IMR-90 (cell line): Measurements from ENCODE around the gene PLPPR3. TPM values are rescaled to one million over a fixed set of nuclear protein-coding genes. Genes with fewer than 3 reads are reported as not detected.

Experiments used
- ATAC-seq: fragments of 200-7000 bp; cut with Tn5 transposase; 2 replicates; pipeline ENCODE4 v1.9.1; 2020; ENCODE audit warnings: low read depth, mild to moderate bottlenecking, moderate library complexity
- BruUV-seq: library from RNA; stranded (reverse); fragments of 400-500 nt; replicated peaks from 2 replicates; lab custom pipeline; 2021; lab: Mats Ljungman, UMichigan
- CTCF ChIA-PET: fragments of 300-600 bp; formaldehyde crosslinking; extraction: SDS; loops from one replicate; lab custom pipeline; 2021; ENCODE audit warnings: antibody characterized with exemption; lab: Yijun Ruan, JAX
- POLR2A ChIA-PET: fragments of 300-600 bp; sonication (Branson Sonifier 250); formaldehyde crosslinking; loops from one replicate; lab custom pipeline; 2022; ENCODE audit warnings: antibody characterized with exemption; ENCODE audit not compliant: unreplicated experiment; lab: Charles Lee
- DNase-seq: peaks from one replicate; pipeline ENCODE4 v3.0.0; 2013
- H2AFZ ChIP-seq: replicated peaks from 2 replicates; pipeline ENCODE3; 2013; ENCODE audit warnings: low read length, mild to moderate bottlenecking; ENCODE audit not compliant: poor library complexity
- H2AK5ac ChIP-seq: 2 replicates; pipeline ENCODE4 v1.6.1; 2013; ENCODE audit warnings: low read depth, low read length, inconsistent platforms
- H2AK9ac ChIP-seq: replicated peaks from 2 replicates; pipeline ENCODE3; 2013; ENCODE audit warnings: mild to moderate bottlenecking, low read depth, low read length, moderate library complexity; ENCODE audit not compliant: poor library complexity
- H2BK120ac ChIP-seq: 2 replicates; pipeline ENCODE4 v1.6.1; 2013; ENCODE audit warnings: low read depth, low read length, inconsistent platforms
- H2BK15ac ChIP-seq: 3 replicates; pipeline ENCODE4 v1.6.1; 2013; ENCODE audit warnings: low read depth, low read length, inconsistent platforms
- H2BK20ac ChIP-seq: 2 replicates; pipeline ENCODE4 v1.6.1; 2013; ENCODE audit warnings: low read depth, mild to moderate bottlenecking, inconsistent platforms, low read length, moderate library complexity
- H2BK5ac ChIP-seq: 2 replicates; pipeline ENCODE4 v1.6.1; 2013; ENCODE audit warnings: mild to moderate bottlenecking, low read depth, low read length, inconsistent platforms; ENCODE audit not compliant: poor library complexity, severe bottlenecking
- H3K14ac ChIP-seq: replicated peaks from 2 replicates; pipeline ENCODE4 v1.6.1; 2013; ENCODE audit warnings: low read depth, low read length, inconsistent platforms
- H3K18ac ChIP-seq: 2 replicates; pipeline ENCODE4 v1.6.1; 2013; ENCODE audit warnings: low read depth, low read length, control low read depth
- H3K23ac ChIP-seq: 2 replicates; pipeline ENCODE4 v1.6.1; 2013; ENCODE audit warnings: low read depth, low read length, inconsistent platforms
- H3K27ac ChIP-seq: 2 replicates; pipeline ENCODE4 v1.5.1; 2013; ENCODE audit warnings: mild to moderate bottlenecking, control low read depth, low read length; ENCODE audit not compliant: insufficient read depth
- H3K27me3 ChIP-seq: 2 replicates; pipeline ENCODE4 v1.6.1; 2013; ENCODE audit warnings: low read length; ENCODE audit not compliant: control insufficient read depth, insufficient read depth
- H3K36me3 ChIP-seq: 2 replicates; pipeline ENCODE4 v1.6.1; 2013; ENCODE audit warnings: low read length, mixed read lengths; ENCODE audit not compliant: control insufficient read depth, insufficient read depth
- H3K4ac ChIP-seq: 2 replicates; pipeline ENCODE4 v1.6.1; 2013; ENCODE audit warnings: low read depth, low read length, inconsistent platforms
- H3K4me1 ChIP-seq: 2 replicates; pipeline ENCODE4 v1.6.1; 2013; ENCODE audit warnings: low read length, mixed read lengths; ENCODE audit not compliant: control insufficient read depth, insufficient read depth
- H3K4me2 ChIP-seq: 2 replicates; pipeline ENCODE4 v1.6.1; 2013; ENCODE audit warnings: low read depth, mild to moderate bottlenecking, control low read depth, low read length, moderate library complexity
- H3K4me3 ChIP-seq: 2 replicates; pipeline ENCODE4 v1.5.1; 2013; ENCODE audit warnings: low read depth, mild to moderate bottlenecking, control low read depth, low read length, moderate library complexity; ENCODE audit not compliant: insufficient read depth
- H3K56ac ChIP-seq: 2 replicates; pipeline ENCODE4 v1.6.1; 2013; ENCODE audit warnings: low read length, inconsistent platforms; ENCODE audit not compliant: insufficient read depth; ENCODE audit errors: extremely low read depth
- H3K79me1 ChIP-seq, 2 experiments: 2 replicates each; pipeline ENCODE4 v1.6.1; 2013; ENCODE audit warnings: low read length in 2 of 2, inconsistent platforms in 1 of 2, low read depth in 1 of 2
- H3K9ac ChIP-seq: 2 replicates; pipeline ENCODE4 v1.6.1; 2013; ENCODE audit warnings: low read depth, low read length, control low read depth
- H3K9me1 ChIP-seq: 2 replicates; pipeline ENCODE4 v1.6.1; 2013; ENCODE audit warnings: low read length, inconsistent platforms; ENCODE audit not compliant: insufficient read depth
- H3K9me3 ChIP-seq: 2 replicates; pipeline ENCODE4 v1.6.1; 2013; ENCODE audit warnings: low read length; ENCODE audit not compliant: control insufficient read depth, insufficient read depth
- H4K20me1 ChIP-seq: 2 replicates; pipeline ENCODE4 v1.6.1; 2013; ENCODE audit warnings: low read length, inconsistent platforms; ENCODE audit not compliant: insufficient read depth
- H4K5ac ChIP-seq: 2 replicates; pipeline ENCODE4 v1.6.1; 2013; ENCODE audit warnings: mild to moderate bottlenecking, low read depth, low read length, control low read depth
- H4K8ac ChIP-seq, 2 experiments: 2 replicates each; pipeline ENCODE4 v1.6.1; 2013; ENCODE audit warnings: low read depth in 2 of 2, low read length in 2 of 2, control low read depth in 1 of 2, inconsistent platforms in 1 of 2
- H4K91ac ChIP-seq: 2 replicates; pipeline ENCODE4 v1.6.1; 2013; ENCODE audit warnings: low read depth, low read length, inconsistent platforms; ENCODE audit not compliant: insufficient read depth
- CEBPB ChIP-seq: IDR thresholded peaks from 2 replicates; pipeline ENCODE4 v1.6.1; 2012; ENCODE audit warnings: low read depth, low read length, improper control_type of control experiment
- CHD1 ChIP-seq: IDR thresholded peaks from 2 replicates; pipeline ENCODE4 v1.6.1; 2012; ENCODE audit warnings: low read depth, low read length, improper control_type of control experiment
- FOS ChIP-seq: fragments of 150-350 bp; IDR thresholded peaks from 2 replicates; pipeline ENCODE4 v1.6.1; 2016; ENCODE audit warnings: low read depth, low read length
- MAZ ChIP-seq: IDR thresholded peaks from 2 replicates; pipeline ENCODE4 v1.6.1; 2012; ENCODE audit warnings: low read depth, mild to moderate bottlenecking, low read length, improper control_type of control experiment, moderate library complexity, borderline replicate concordance
- MXI1 ChIP-seq: IDR thresholded peaks from 2 replicates; pipeline ENCODE4 v1.6.1; 2012; ENCODE audit warnings: low read depth, mild to moderate bottlenecking, low read length, moderate library complexity, borderline replicate concordance
- RAD21 ChIP-seq: IDR thresholded peaks from 2 replicates; pipeline ENCODE4 v1.6.1; 2012; ENCODE audit warnings: low read length, improper control_type of control experiment
- SMC3 ChIP-seq: fragments of 150-350 bp; IDR thresholded peaks from 2 replicates; pipeline ENCODE4 v1.6.1; 2016; ENCODE audit warnings: low read depth, mild to moderate bottlenecking, antibody characterized with exemption, low read length, moderate library complexity
- USF2 ChIP-seq: fragments of 150-350 bp; IDR thresholded peaks from 2 replicates; pipeline ENCODE4 v1.6.1; 2017; ENCODE audit warnings: mild to moderate bottlenecking, antibody characterized with exemption, low read length, low read depth
- whole genome bisulfite sequencing, 2 experiments: methylation state at CpG; one replicate each; pipeline versions ENCODE4 v1.1.5 to v1.1.7; 2013; ENCODE audit warnings: missing lambda C conversion rate in 2 of 2; ENCODE audit not compliant: insufficient read length in 1 of 2; ENCODE audit errors: extremely low coverage in 2 of 2; 5-methylcytosine and 5-hydroxymethylcytosine counted together
- dilution Hi-C: fragments of 300-500 bp; cut with HindIII; formaldehyde crosslinking; loops from one replicate; pipeline ENCODE4 v1.14.3; 2018; ENCODE audit warnings: low sequenced_read_pairs; ENCODE audit not compliant: unreplicated experiment
- in situ Hi-C: fragments of 300-500 bp; cut with MboI; formaldehyde crosslinking; loops from 3 replicates; pipeline ENCODE4 v1.14.3; 2019; ENCODE audit warnings: low sequenced_read_pairs, inconsistent platforms, mixed read lengths
- intact Hi-C: fragments of 100-400 bp; cut with micrococcal nuclease; formaldehyde crosslinking; loops from 2 replicates; pipeline ENCODE4 v1.10.0; 2022
- polyA plus RNA-seq, 3 experiments: library from polyadenylated mRNA; depleted of rRNA; stranded (reverse); fragments of >200 nt; gene quantifications; 2 replicates each; pipeline ENCODE4 v1.2.3, GENCODE V29; 2012; ENCODE audit warnings: low replicate concordance in 1 of 3
- total RNA-seq: library from RNA; depleted of rRNA; stranded (reverse); fragments of >200 nt; gene quantifications from 2 replicates; pipeline ENCODE4 v1.2.3, GENCODE V29; 2012

The PLPPR3 gene
- total and polyA plus RNA-seq, 2 of the 4 experiments (the other 2 are of a cell fraction) = 0.36 to 1.2 TPM

- no TSS peak for BruUV-seq
- dilution Hi-C loops = no loop called here
- Histone ChIP-seq H3K27me3 (no peaks in the 10 kb centered on the region), H2AK5ac (peak overlapping the region; percentile 98), H2BK15ac (peak overlapping the region; percentile 54; the same call in 1 of the 3 replicates), H2BK5ac (peak overlapping the region; percentile 88), H3K36me3 (peaks cover 23% of the 10 kb centered on the region), H3K4me3 (no peak overlapping the region), H4K8ac (peak overlapping the region; percentile 28 to 90), H3K23ac (no peak overlapping the region), H3K14ac (peak overlapping the region; percentile 72), H4K20me1 (peaks cover 16% of the 10 kb centered on the region), H3K79me1 (peaks cover 7 to 22% of the 10 kb centered on the region in 2 experiments; a peak in 2 of 4 replicates), H4K91ac (peak overlapping the region; percentile 97), H3K9me1 (no peaks in the 10 kb centered on the region; the same call in 1 of the 2 replicates), H3K4me1 (peaks cover 22% of the 10 kb centered on the region), H2BK120ac (peak overlapping the region; percentile 82), H3K27ac (peak overlapping the region; percentile 73), H2BK20ac (peak overlapping the region; percentile 74; the same call in 1 of the 2 replicates), H2AK9ac (peak overlapping the region; percentile 99), H2AFZ (peak overlapping the region; percentile 72), H3K9me3 (no peaks in the 10 kb centered on the region), H3K56ac (no peak overlapping the region), H3K4me2 (peak overlapping the region; percentile 11; the same call in 1 of the 2 replicates), H3K9ac (no peak overlapping the region), H3K18ac (peak overlapping the region; percentile 40; the same call in 1 of the 2 replicates), H4K5ac (peak overlapping the region; percentile 43), H3K4ac (peak overlapping the region; percentile 93)
- POLR2A ChIA-PET = no interaction called here
- peak; percentile 73 for TF ChIP-seq FOS
- peak; percentile 81; the same call in 1 of the 2 replicates for TF ChIP-seq MAZ
- no peak for TF ChIP-seq RAD21
- TF ChIP-seq MXI1 = peak; percentile 83
- TF ChIP-seq SMC3 = no peak
- no peak for TF ChIP-seq CHD1
- peak; percentile 50 for TF ChIP-seq CEBPB
- no peak for TF ChIP-seq USF2
- CTCF ChIA-PET = no interaction called here
- peak; percentile 96 for DNase-seq
- intact Hi-C loops = loop anchor here (5.0 to 10.0 kb wide), 3 partner anchors 43 to 205 kb away; partner anchors contain the start of genes R3HDM4, RNF126 and WDR18
- 31% methylated on average over 11 of the region's 29 CpGs; no CpG with 5 or more reads in 1 of the 2 experiments for WGBS, 2 experiments
- ATAC-seq = peak; percentile 81
- in situ Hi-C loops = no loop called here
Measured at GRCh38 chr19:869245-870177, 47.8 kb upstream of the PLPPR3 start.
